WTC11 (cell line): ENCODE measurements around the gene SCUBE1. TPM values are rescaled to one million over a fixed set of nuclear protein-coding genes. Genes with fewer than 3 reads are reported as not detected.

Experiments
- ATAC-seq: fragments of 200-7000 bp; cut with Tn5 transposase; 2 replicates; pipeline ENCODE4 v1.10.0; 2021; ENCODE audit warnings: mild to moderate bottlenecking, moderate library complexity
- CTCF ChIA-PET: fragments of 300-600 bp; sonication (Branson Sonifier 250); formaldehyde crosslinking; loops from one replicate; lab custom pipeline; 2021; ENCODE audit warnings: antibody characterized with exemption; lab: Charles Lee
- POLR2A ChIA-PET: fragments of 350-600 bp; sonication (Branson Sonifier 250); formaldehyde crosslinking; loops from one replicate; lab custom pipeline; 2021; ENCODE audit warnings: antibody characterized with exemption; lab: Charles Lee
- DNase-seq: peaks from one replicate; pipeline ENCODE4 v3.0.0; 2021; ENCODE audit warnings: low spot score
- H3K27ac Mint-ChIP-seq: 2 replicates; pipeline ENCODE4 v1.8.0; 2021; ENCODE audit warnings: mixed read lengths
- H3K27me3 Mint-ChIP-seq: 2 replicates; pipeline ENCODE4 v1.8.0; 2021; ENCODE audit warnings: low read depth, mild to moderate bottlenecking, moderate library complexity, mixed read lengths
- H3K36me3 Mint-ChIP-seq: 2 replicates; pipeline ENCODE4 v1.8.0; 2021; ENCODE audit warnings: mixed read lengths
- H3K4me1 Mint-ChIP-seq: 2 replicates; pipeline ENCODE4 v1.8.0; 2022; ENCODE audit warnings: mixed read lengths
- H3K4me3 Mint-ChIP-seq: 2 replicates; pipeline ENCODE4 v1.8.0; 2021; ENCODE audit warnings: mild to moderate bottlenecking, moderate library complexity, mixed read lengths
- H3K9me3 Mint-ChIP-seq: 2 replicates; pipeline ENCODE4 v1.8.0; 2021; ENCODE audit warnings: mixed read lengths
- CBFB ChIP-seq: sonication (generic); formaldehyde crosslinking; IDR thresholded peaks from 2 replicates; pipeline ENCODE4 v1.8.1; 2022; ENCODE audit warnings: mild to moderate bottlenecking, low read depth, missing genetic modification reagents
- CDX4 ChIP-seq: fragments of 250-450 bp; sonication (Bioruptor Pico); IDR thresholded peaks from 2 replicates; pipeline ENCODE4 v1.9.0; 2021; ENCODE audit warnings: moderate library complexity, mild to moderate bottlenecking, inconsistent platforms, borderline replicate concordance
- CREM ChIP-seq: sonication (generic); formaldehyde crosslinking; IDR thresholded peaks from 2 replicates; pipeline ENCODE4 v1.8.1; 2022; ENCODE audit warnings: mild to moderate bottlenecking, missing genetic modification reagents, moderate library complexity
- CTCF ChIP-seq: fragments of 200-600 bp; IDR thresholded peaks from 2 replicates; pipeline ENCODE4 v1.8.0; 2022; ENCODE audit warnings: antibody characterized with exemption
- ELF4 ChIP-seq: sonication (generic); formaldehyde crosslinking; IDR thresholded peaks from 2 replicates; pipeline ENCODE4 v1.8.1; 2022; ENCODE audit warnings: low read depth, mild to moderate bottlenecking, moderate library complexity, missing genetic modification reagents
- EMX1 ChIP-seq: fragments of 250-450 bp; sonication (Bioruptor Pico); IDR thresholded peaks from 2 replicates; pipeline ENCODE4 v1.8.0; 2021; ENCODE audit warnings: mild to moderate bottlenecking
- FOXK1 ChIP-seq: sonication (generic); formaldehyde crosslinking; IDR thresholded peaks from 2 replicates; pipeline ENCODE4 v1.8.0; 2022; ENCODE audit warnings: mild to moderate bottlenecking, moderate library complexity, missing genetic modification reagents
- FOXP1 ChIP-seq: sonication (generic); formaldehyde crosslinking; IDR thresholded peaks from 2 replicates; pipeline ENCODE4 v1.8.0; 2022; ENCODE audit warnings: missing genetic modification reagents, mild to moderate bottlenecking, moderate library complexity, borderline replicate concordance
- FOXP4 ChIP-seq: sonication (generic); formaldehyde crosslinking; IDR thresholded peaks from 2 replicates; pipeline ENCODE4 v1.8.0; 2022; ENCODE audit warnings: mild to moderate bottlenecking, missing genetic modification reagents
- GABPB1 ChIP-seq: sonication (generic); formaldehyde crosslinking; IDR thresholded peaks from 2 replicates; pipeline ENCODE4 v1.8.1; 2023; ENCODE audit warnings: mild to moderate bottlenecking, missing genetic modification reagents
- HMGA2 ChIP-seq: fragments of 250-450 bp; sonication (Bioruptor Pico); IDR thresholded peaks from 2 replicates; pipeline ENCODE4 v1.4.0; 2021; ENCODE audit warnings: mild to moderate bottlenecking, moderate library complexity
- MYBL2 ChIP-seq: sonication (generic); formaldehyde crosslinking; IDR thresholded peaks from 2 replicates; pipeline ENCODE4 v1.8.1; 2023; ENCODE audit warnings: mild to moderate bottlenecking, moderate library complexity, missing genetic modification reagents
- NFYB ChIP-seq: sonication (generic); formaldehyde crosslinking; conservative IDR thresholded peaks from 2 replicates; pipeline ENCODE4 v1.8.0; 2022; ENCODE audit warnings: low read depth, missing genetic modification reagents
- NR1H2 ChIP-seq: sonication (generic); formaldehyde crosslinking; IDR thresholded peaks from 2 replicates; pipeline ENCODE4 v1.9.0; 2021; ENCODE audit warnings: mild to moderate bottlenecking, moderate library complexity, missing genetic modification reagents
- NR2C2 ChIP-seq: sonication (generic); formaldehyde crosslinking; IDR thresholded peaks from 2 replicates; pipeline ENCODE4 v1.8.0; 2022; ENCODE audit warnings: mild to moderate bottlenecking, missing genetic modification reagents
- PRDM15 ChIP-seq: sonication (generic); formaldehyde crosslinking; IDR thresholded peaks from 2 replicates; pipeline ENCODE4 v1.8.0; 2022; ENCODE audit warnings: missing genetic modification reagents
- TCF7 ChIP-seq: sonication (generic); formaldehyde crosslinking; IDR thresholded peaks from 2 replicates; pipeline ENCODE4 v1.8.0; 2022; ENCODE audit warnings: mild to moderate bottlenecking, low read depth, missing genetic modification reagents, moderate library complexity
- ZMAT4 ChIP-seq: fragments of 250-450 bp; sonication (Bioruptor Pico); IDR thresholded peaks from 2 replicates; pipeline ENCODE4 v1.9.0; 2021; ENCODE audit warnings: mild to moderate bottlenecking
- total RNA-seq: library from RNA; stranded (reverse); gene quantifications from 3 replicates; pipeline ENCODE4 v1.2.3, GENCODE V29; 2021

Gene SCUBE1
- total RNA-seq, 1 experiment from 2014 or later, result 6.9 TPM

- no peaks in the 10 kb centered on the region for H3K9me3 Mint-ChIP-seq
- H3K27me3 Mint-ChIP-seq, result no peaks in the 10 kb centered on the region; the same call in 1 of the 2 replicates
- CTCF ChIA-PET, result interaction anchor here (1.3 to 2.3 kb wide), 4 partner anchors 13 to 100 kb away, joined by 5 to 11 read pairs (median 6); no protein-coding TSS in a partner anchor
- peaks cover 26% of the 10 kb centered on the region for H3K4me1 Mint-ChIP-seq
- POLR2A ChIA-PET, result interaction anchor here (1.0 kb wide), 1 partner anchor 36 kb away, joined by 3 read pairs; no protein-coding TSS in a partner anchor
- no peak for DNase-seq
- H3K36me3 Mint-ChIP-seq, result no peaks in the 10 kb centered on the region
- no peak overlapping the region for H3K4me3 Mint-ChIP-seq
- TF ChIP-seq CBFB, result no peak
- no peak for TF ChIP-seq MYBL2 (CRISPR knock-in tag)
- TF ChIP-seq PRDM15, result no peak
- no peak for TF ChIP-seq ZMAT4
- TF ChIP-seq FOXK1 (CRISPR knock-in tag), result no peak
- no peak for TF ChIP-seq ELF4 (CRISPR knock-in tag)
- TF ChIP-seq TCF7 (CRISPR knock-in tag), result no peak
- TF ChIP-seq, all 79 proteins: peak for 0
- H3K27ac Mint-ChIP-seq, result no peak overlapping the region
- no peak for ATAC-seq
These were observed 11.5 kb downstream of the SCUBE1 start for GRCh38 chr22:43331698-43332097.

- Mint-ChIP-seq H3K27me3 (no peaks in the 10 kb centered on the region; the same call in 1 of the 2 replicates), H3K4me3 (no peak overlapping the region)
These were observed 12.1 kb downstream of the SCUBE1 start for GRCh38 chr22:43331069-43331451.

GRCh38 chr22:43330178-43331068 lies 12.7 kb downstream of the SCUBE1 start:
- Mint-ChIP-seq H3K27ac (no peak overlapping the region), H3K4me3 (no peak overlapping the region)
- no peak for ATAC-seq
- TF ChIP-seq ELF4 (CRISPR knock-in tag) (no peak), ZMAT4 (no peak), HMGA2 (CRISPR knock-in tag) (no peak), NR1H2 (CRISPR knock-in tag) (no peak), FOXP1 (CRISPR knock-in tag) (no peak), EMX1 (CRISPR knock-in tag) (no peak), CTCF (no peak), FOXP4 (CRISPR knock-in tag) (no peak), CREM (CRISPR knock-in tag) (no peak), CDX4 (no peak), NR2C2 (CRISPR knock-in tag) (no peak)

More at GRCh38 chr22:43331069-43331451, 12.1 kb downstream of the SCUBE1 start:
- DNase-seq (no peak), ATAC-seq (no peak)
- no peak for TF ChIP-seq NFYB (CRISPR knock-in tag)
- TF ChIP-seq GABPB1 (CRISPR knock-in tag), result no peak
- ChIA-PET POLR2A (no interaction called here), CTCF (interaction anchor here (0.7 to 3.7 kb wide), 3 partner anchors 15 to 103 kb away, joined by 3 to 24 read pairs (median 11); no protein-coding TSS in a partner anchor)
- H3K27ac Mint-ChIP-seq, result no peak overlapping the region
- no peaks in the 10 kb centered on the region for H3K36me3 Mint-ChIP-seq
- peaks cover 32% of the 10 kb centered on the region for H3K4me1 Mint-ChIP-seq
- H3K9me3 Mint-ChIP-seq, result no peaks in the 10 kb centered on the region

More at GRCh38 chr22:43330178-43331068, 12.7 kb downstream of the SCUBE1 start:
- ChIA-PET CTCF (interaction anchor here (0.7 to 3.7 kb wide), 3 partner anchors 16 to 102 kb away, joined by 3 to 28 read pairs (median 24); no protein-coding TSS in a partner anchor), POLR2A (no interaction called here)
- H3K4me1 Mint-ChIP-seq, result peaks cover 33% of the 10 kb centered on the region
- no peak for DNase-seq
- H3K27me3 Mint-ChIP-seq, result no peaks in the 10 kb centered on the region; the same call in 1 of the 2 replicates
- no peaks in the 10 kb centered on the region for H3K36me3 Mint-ChIP-seq
- H3K9me3 Mint-ChIP-seq, result no peaks in the 10 kb centered on the region
